A549 (cell line): ENCODE results near the gene LUZP2.

Experiments used
- CBX8 ChIP-seq: fragments of 200-600 bp; sonication (generic); IDR thresholded peaks from 2 replicates; pipeline ENCODE4 v1.6.1; 2016
- CEBPB ChIP-seq, 2 experiments: fragments of >200 bp in 1 of 2; sonication (Bioruptor Twin) in 1 of 2; formaldehyde crosslinking in 1 of 2; IDR thresholded peaks; 2 replicates each; pipeline ENCODE4 v1.6.1; 2012 to 2016
- CHD4 ChIP-seq: fragments of 200-600 bp; sonication (generic); IDR thresholded peaks from 2 replicates; pipeline ENCODE4 v1.6.1; 2016; ENCODE audit warnings: antibody characterized with exemption, mild to moderate bottlenecking, borderline replicate concordance
- CTCF ChIP-seq: fragments of >200 bp; sonication (Bioruptor Twin); formaldehyde crosslinking; IDR thresholded peaks from 3 replicates; pipeline ENCODE4 v1.5.1; 2016
- EP300 ChIP-seq, 2 experiments: fragments of >200 bp; sonication (Bioruptor Twin); formaldehyde crosslinking; IDR thresholded peaks; 2 replicates in 1 of 2; 3 replicates in 1 of 2; pipeline ENCODE4 v1.6.1; 2016 to 2017
- MAX ChIP-seq: IDR thresholded peaks from 2 replicates; pipeline ENCODE4 v1.6.1; 2012
- PBX3 ChIP-seq: IDR thresholded peaks from 2 replicates; pipeline ENCODE4 v1.6.1; 2012
- POLR2A ChIP-seq: IDR thresholded peaks from 2 replicates; pipeline ENCODE4 v1.6.1; 2012; ENCODE audit warnings: mild to moderate bottlenecking, low read length
- POLR2AphosphoS2 ChIP-seq: conservative IDR thresholded peaks from 2 replicates; pipeline ENCODE4 v1.6.1; 2012; ENCODE audit warnings: low read length, improper control_type of control experiment, inconsistent platforms
- RAD21 ChIP-seq, 2 experiments: fragments of >200 bp in 1 of 2; sonication (Bioruptor Twin) in 1 of 2; formaldehyde crosslinking in 1 of 2; IDR thresholded peaks in 1 of 2; conservative IDR thresholded peaks in 1 of 2; 2 replicates in 1 of 2; 3 replicates in 1 of 2; pipeline ENCODE4 v1.6.1; 2012 to 2018; ENCODE audit warnings: inconsistent platforms in 1 of 2
- REST ChIP-seq: fragments of 200-600 bp; sonication (generic); IDR thresholded peaks from 2 replicates; pipeline ENCODE4 v1.6.1; 2016; ENCODE audit warnings: antibody characterized with exemption, mild to moderate bottlenecking, moderate library complexity
- SMC3 ChIP-seq: fragments of >200 bp; sonication (Bioruptor Twin); formaldehyde crosslinking; IDR thresholded peaks from 3 replicates; pipeline ENCODE4 v1.6.1; 2018; ENCODE audit warnings: inconsistent platforms
- USF2 ChIP-seq: fragments of 450-650 bp; IDR thresholded peaks from 2 replicates; pipeline ENCODE4 v1.6.1; 2014; ENCODE audit warnings: antibody characterized with exemption
- ZNF302 ChIP-seq: fragments of 250-450 bp; sonication (Bioruptor Pico); IDR thresholded peaks from 2 replicates; pipeline ENCODE4 v1.9.0; 2021; ENCODE audit warnings: inconsistent platforms, mild to moderate bottlenecking, moderate library complexity

GRCh38 chr11:24622262-24622661, 125.4 kb downstream of the LUZP2 start:
- TF ChIP-seq CTCF (no peak), USF2 (no peak), RAD21 (conservative IDR thresholded peaks at IDR 0.05 in 1 of 2, IDR thresholded peaks at IDR 0.05 in 1 of 2) (no peak), POLR2A (no peak), REST (no peak), SMC3 (no peak), CBX8 (no peak), EP300 (IDR thresholded peaks at IDR 0.05) (no peak), POLR2AphosphoS2 (no peak), MAX (no peak), ZNF302 (CRISPR knock-in tag) (no peak), PBX3 (no peak), CHD4 (no peak), CEBPB (IDR thresholded peaks at IDR 0.05) (no peak)
